ENCODE results near the gene ZBTB20.

- TF ChIP-seq NFE2L2 (IDR thresholded peaks at IDR 0.05; ENCODE audit: low read depth, low read length) = no peak
- no peak for TF ChIP-seq CTCF (conservative IDR thresholded peaks at IDR 0.05; ENCODE audit: low read depth, low read length)
- TF ChIP-seq CHD1 (IDR thresholded peaks at IDR 0.05; ENCODE audit: low read depth, low read length) = no peak
- no peak for TF ChIP-seq POLR2A (IDR thresholded peaks at IDR 0.05; ENCODE audit: low read depth, low read length)
- TF ChIP-seq CEBPB (IDR thresholded peaks at IDR 0.05; ENCODE audit: low read depth, low read length) = no peak
- TF ChIP-seq MAZ (IDR thresholded peaks at IDR 0.05; ENCODE audit: borderline replicate concordance, low read depth, low read length) = no peak
- no peak for TF ChIP-seq RAD21 (IDR thresholded peaks at IDR 0.05; ENCODE audit: low read length)
- TF ChIP-seq RFX5 (IDR thresholded peaks at IDR 0.05; ENCODE audit: low read depth, low read length) = no peak
- no peak for TF ChIP-seq USF2 (IDR thresholded peaks at IDR 0.05; ENCODE audit: low read depth, low read length)
- TF ChIP-seq MAFK (IDR thresholded peaks at IDR 0.05; ENCODE audit: low read depth, low read length) = no peak
These were observed 139.1 kb downstream of the ZBTB20 start for GRCh38 chr3:115007966-115008365.

Data from IMR-90 (cell line).